Activated naive CD8-positive, alpha-beta T cell treated with anti-CD3 and anti-CD28 coated beads, Interleukin-2, amount 50 U/mL, for 16 hours (primary cell): ENCODE results near the gene ARHGAP15.

Source experiments
- DNase-seq: peaks from one replicate; pipeline ENCODE4 v3.0.0-alpha.2; 2020; ENCODE audit warnings: low read depth, low spot score

The ARHGAP15 gene

DNA sequence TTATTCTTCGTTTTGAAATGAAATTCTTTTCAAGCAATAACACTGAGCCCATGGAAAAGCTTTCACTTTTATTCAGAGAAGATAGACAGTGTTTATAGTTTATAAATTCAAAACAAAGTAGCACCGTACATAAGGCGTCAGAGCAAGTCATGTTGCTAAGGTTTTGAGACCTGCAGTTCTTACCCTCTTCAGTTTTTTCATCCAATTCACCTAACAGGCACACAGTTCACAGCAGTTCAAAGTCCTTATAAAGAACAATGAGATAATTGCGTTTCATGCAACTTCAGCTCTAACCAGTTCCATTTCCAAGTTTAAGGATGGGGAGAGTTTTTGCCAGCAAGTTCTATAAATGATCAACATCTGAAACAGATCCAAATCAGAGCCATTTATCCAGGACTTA, 96.7 kb downstream of the ARHGAP15 start:
- DNase-seq: no peak

DNA sequence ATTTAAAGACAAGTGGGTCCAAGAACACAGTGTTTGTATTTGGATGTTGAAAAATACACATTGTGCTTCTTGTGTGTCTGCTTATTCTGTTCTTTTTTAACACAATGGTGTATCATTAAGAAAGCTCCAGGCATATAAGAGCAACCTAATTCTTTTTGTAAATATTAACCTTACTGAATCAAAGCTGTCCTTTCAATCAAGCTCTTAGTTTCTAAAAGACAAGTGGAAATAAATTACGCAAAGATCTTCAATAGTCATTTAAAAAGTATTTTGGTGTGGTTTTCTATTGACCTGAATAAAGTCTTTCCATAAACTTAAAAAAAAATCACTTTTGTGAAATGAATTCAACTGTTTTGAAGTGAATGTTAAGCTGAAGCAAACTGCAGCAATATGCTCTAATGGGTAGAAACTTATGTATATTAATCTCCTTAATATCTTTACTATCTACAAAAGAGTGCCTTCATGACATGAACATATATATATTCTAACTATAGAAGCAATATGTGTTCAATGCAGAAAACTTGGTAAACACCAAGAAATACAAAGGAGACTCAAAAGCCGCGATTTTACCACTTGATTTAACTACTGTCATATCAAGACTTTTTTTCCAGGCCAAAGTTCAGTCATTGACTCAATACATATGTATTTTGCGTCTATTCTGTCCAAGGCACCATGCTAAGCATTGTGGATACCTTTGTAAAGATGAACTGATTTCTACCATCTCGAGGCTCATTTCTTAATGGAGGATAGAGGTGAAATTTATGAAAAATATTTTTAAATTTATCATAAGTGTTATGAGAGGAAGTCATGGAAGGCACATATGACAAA, 97.7 kb downstream of the ARHGAP15 start:
- DNase-seq: no peak

DNA sequence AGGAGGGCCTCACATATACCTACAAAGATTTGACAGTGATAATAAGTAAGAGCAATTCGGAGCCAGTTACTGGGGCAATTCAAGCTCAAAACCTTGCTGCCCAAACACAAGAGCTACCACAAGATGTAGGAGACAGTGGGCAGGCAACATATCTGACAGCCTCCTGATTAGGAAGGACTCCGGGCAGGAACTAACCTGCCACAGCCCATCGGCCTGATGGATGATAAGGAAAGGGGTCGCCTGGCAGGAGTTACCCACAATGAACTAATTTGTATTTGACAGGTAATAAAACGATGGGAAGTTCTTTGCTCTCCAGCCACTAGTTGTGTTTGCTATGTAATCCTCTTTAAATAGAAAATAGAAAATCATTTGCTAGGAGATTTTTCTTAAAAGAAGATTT, 100.2 kb downstream of the ARHGAP15 start:
- DNase-seq: no peak

DNA sequence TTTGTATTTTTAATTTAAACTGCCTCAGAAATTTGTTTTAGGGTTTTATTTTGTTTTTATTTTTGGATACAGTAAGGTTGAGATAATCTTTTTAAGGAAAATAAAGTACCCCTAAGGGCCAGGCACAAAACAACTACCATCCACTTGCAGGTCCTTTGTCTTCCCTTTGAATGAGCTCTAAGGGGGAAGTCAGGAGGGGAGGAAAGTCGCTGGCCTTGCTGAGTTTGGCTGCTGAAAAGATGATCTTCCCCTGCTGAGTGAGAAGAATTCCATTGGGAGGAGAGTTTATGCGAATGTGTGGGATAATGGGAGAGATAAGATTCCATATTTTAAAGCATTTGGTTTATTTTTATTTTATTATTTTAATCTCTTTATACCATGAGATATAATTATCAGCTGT, 100.7 kb downstream of the ARHGAP15 start:
- DNase-seq: no peak

DNA sequence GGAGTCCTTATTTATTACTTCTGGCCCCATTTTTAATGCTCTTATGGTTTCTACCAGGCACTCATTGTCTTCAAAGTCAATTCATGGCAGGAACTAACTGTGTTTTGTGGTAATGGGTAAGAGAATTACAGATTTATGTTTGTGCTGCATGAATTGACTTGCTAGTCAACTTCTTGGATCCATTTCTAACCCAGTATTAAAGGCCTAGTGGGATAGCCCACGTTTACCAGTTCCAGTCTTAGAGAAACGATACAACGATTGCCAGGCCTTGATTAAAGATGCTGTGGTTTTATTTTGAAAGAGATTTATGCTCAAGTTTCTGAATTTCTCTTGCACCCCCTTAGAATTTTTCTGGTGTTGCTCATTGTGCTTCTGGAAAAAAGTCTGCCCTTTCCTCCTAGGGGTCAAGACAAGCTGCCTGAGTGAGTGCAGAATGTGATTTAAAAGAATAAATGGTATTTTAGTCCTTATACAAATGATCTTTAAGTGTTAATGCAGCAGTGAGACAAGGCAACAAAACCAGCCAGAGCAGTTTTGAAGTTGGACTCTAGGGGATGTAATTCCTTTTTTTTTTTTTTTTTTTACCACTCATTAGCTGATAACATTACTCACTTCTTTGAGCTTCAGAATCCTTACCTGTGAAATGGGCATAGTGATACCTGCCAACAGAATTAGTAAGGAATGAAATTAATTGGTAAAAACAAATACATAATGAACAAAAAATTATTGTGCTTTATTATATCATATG, 101.5 kb downstream of the ARHGAP15 start:
- no peak for DNase-seq

DNA sequence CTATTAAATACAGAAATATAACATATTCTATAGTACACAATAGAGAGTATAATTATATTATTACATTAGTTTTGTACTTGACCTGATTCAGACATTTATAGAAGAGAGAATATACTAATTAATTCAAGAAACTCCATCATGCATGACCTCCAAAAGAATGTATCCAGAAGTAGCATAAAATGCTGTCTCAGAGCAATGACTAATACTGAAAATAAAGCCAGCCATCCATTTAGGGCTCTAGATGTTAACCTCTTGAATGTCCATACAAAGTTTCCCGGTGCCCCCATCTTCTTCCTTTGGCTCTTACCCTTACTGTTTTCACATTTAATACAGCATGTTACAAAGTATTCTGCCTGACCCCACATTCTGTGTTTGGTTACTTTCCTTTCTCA, 102.0 kb downstream of the ARHGAP15 start:
- DNase-seq: no peak

DNA sequence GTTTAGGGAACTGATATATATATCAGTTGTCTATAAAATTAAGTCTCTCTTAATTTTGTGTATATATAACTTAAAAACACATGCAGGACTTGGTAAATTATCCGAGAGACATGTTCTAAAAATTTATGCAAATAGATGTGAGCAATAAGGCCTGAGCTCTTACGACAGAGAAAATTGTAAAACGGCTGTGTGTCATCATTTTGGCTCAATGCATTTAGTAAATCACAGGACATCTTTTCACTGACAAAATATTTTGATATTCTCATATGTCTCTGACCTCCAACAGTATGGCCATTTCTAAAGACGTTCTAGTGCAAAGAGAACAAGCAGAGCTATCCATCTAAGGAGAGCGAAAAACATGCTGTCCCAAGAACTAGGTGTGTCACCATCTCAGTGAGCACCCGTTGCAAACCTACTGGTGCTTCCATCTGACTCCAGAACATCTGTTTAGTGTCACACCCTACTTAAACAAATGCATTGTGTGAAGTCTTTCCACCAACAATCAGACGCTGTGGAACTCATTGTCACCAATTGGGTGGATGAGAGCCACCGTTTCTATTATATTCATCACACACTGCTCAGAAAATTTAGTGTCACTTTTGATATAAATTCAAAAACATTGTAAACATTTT, 108.0 kb downstream of the ARHGAP15 start:
- DNase-seq: no peak

DNA sequence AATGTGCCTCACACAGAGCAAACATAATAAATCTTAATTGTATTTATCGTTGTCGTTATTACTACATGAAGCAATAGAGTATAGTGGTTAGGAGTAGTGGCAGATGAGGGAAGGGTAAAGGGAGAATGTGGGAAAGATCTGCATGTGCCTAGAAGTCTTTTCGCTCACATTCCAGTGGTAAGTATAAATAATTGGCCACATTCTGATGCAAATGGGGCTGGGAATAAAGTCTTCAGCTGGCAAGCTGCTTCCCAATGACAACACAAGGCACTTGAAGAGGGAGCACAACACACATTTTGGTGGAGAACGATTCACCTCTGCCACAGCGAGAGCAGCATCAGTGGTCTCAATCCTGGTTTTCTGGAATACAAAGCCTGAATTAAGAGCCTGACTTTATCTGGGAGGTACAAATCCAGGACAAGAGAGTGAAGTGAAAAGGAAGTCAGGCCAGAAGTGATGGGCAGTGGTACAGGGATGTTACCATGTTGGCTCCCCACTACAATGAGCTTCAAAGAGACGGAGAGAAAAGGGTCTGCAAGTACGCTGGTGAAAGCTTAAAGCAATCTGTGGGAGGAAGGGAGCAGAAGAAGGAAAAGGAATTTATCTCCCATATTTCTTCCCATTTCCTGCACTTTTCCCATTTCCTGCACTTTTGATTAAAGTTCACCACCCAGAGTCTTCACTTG, 112.3 kb downstream of the ARHGAP15 start:
- DNase-seq: no peak

DNA sequence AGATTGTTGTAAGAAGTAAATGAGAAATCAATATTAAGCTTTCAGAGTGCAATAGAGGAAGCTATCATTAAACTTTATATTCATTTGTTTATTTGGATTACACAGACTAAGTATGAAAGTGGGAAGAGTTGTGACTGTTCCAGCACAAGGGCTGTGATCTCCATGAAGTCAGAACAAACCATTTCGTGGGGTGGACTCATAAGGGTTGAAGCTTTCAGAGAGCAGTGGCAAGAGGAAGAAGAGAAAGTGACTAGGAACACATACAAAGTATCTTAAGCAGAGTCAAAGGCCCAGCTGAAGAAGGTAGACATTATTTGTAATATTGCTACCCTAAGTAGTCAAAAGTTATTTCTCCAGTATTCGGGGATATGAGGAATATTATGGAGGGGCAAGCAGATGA, 117.0 kb downstream of the ARHGAP15 start:
- no peak for DNase-seq

DNA sequence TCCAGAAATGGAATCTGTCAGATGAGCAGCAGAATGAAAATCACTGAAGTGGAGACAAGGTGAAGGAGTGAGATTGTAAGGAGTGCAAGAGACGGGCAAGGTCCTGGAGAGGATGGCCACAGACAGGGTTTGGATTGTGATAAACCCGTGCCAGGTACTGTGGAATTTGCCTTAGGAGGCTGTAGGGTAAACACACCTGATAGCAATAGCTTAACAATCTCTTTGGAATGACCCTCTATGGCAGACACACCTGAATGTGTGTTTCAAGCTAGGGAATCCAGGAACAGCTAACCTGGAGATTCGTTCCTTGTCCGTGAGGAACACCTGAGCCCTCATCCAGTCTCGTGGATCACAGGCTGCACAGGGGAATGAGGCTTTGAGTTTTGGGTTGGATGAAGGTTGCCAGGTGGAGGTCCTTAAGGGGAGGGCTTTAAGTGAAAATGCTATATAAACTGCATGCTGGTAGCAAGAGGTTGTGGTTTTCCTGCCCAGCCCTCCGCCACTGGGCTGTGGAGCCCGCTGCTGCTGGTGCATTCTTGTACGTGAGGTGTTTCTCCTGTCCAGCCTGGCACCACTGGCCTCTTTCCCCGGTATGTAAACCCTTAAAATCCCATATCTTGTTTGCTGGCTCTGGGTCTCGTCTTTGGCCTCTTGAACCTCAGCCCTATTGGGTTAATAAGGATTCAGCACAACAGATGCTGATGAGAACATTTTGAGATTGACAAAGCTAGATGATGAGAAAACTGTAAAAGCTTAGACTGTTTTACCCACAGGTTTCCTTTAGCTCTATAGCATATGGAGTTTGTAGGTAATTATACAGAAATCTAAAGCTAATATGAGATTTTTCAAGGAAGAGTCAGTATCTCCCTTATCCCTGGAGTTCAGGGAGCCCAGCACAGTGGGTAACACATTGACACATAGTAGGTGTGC, 117.9 kb downstream of the ARHGAP15 start:
- DNase-seq: no peak

DNA sequence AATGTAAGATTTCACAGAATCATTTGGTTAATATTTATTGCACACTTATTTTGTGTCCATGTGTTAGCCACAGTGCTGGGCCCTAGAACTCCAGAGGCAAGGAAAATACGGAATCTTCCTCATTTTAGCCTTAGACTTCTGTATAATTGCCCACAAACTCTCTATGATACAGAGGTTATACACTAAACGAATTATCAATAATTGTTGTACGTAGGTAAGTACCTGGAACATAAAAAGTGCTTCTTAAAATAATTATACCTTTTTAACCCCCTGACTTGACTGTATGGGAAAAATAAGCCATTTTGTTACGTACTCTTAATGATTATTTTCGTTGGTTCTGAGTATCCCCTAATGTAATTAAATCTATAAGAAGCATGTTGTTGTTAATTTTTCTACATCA, 119.4 kb downstream of the ARHGAP15 start:
- DNase-seq: no peak

DNA sequence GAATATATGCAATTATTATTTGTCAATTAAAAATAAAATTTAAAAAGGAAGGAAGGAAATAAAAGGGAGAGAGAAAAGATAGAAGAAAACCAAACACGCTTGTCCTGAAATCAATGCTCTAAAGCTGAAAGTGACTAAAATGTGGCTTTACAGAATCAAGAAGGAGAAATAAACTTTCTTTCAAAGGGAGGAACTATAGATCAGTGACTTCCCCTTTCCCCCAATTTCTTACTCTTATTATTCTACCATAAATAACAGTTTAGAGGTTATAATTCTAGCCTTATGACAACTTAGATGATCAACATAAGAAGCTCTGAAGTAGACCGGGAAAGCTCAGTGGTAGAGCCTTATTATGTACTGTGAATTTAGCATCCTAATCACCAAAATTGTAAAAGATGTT, 122.5 kb downstream of the ARHGAP15 start:
- DNase-seq: no peak

DNA sequence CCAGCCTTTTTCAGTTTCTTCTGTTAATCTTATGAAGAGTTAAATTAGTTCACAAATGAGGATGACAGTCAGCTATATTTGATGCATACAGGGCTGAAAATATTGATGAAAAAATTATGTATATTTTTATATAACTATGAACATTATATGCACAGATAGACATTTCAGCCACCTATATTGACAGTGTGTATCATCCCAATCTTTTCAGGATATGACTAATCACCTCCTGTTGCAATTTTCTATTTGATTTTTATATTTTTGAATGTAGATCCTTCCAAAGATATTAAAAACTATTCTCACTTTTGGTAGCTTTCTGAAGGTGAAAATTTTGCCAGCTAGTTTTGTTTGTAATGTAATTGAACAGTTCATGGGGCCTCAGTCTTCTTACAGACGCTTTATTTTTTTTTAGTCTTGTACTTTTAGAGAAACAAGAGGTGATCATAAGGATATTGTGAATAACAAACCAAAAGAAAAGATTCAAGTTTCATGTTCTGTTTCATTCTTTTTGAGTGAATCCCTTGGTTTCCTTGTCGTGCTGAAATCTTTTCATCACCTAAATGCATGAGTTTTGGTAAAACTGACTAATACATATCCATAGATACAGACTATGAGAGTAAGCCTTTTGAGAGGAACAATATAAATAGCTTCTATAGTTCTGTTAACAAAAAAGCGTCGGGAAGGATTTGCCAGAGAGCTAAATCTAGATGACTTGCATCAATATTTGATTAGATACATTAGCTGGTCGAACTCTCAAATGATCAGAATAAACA, 123.1 kb downstream of the ARHGAP15 start:
- no peak for DNase-seq

DNA sequence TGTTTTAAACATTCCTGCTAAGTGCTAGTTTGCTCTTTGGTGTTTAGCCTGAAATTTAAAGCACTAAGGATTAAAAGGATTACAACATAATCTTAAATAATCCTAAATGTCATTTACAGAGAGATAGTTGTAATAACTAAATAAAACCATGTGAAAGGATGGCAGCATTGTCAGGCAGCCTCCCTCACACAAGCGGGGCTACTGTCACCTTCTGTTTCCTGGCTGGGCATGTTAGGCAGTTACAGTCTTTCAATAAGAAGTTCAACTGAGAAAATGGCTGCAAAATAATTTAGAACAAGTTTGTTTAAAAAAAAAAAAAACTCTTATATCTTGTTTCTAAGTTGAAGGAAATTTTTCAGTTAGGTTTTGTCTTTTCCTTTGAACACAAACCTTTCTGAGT, 124.9 kb downstream of the ARHGAP15 start:
- DNase-seq: no peak

DNA sequence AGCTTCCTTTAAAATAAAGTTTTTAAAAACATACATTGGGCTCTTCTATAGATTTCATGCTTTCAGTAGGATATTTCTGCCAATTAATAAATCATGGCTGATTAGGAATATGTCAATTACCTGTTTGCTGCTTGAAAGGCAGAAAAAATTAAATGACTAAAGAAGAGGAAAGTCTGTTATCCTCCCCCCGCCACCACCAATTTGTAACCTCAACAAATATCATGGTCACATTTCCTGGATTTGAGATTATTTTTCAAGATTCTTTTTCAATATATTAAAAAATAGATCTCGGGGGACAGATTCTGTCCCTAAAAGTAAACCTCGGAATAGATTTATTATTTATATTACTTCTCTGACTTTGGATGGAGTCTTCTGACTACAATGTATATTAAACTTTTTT, 125.9 kb downstream of the ARHGAP15 start:
- DNase-seq: no peak

DNA sequence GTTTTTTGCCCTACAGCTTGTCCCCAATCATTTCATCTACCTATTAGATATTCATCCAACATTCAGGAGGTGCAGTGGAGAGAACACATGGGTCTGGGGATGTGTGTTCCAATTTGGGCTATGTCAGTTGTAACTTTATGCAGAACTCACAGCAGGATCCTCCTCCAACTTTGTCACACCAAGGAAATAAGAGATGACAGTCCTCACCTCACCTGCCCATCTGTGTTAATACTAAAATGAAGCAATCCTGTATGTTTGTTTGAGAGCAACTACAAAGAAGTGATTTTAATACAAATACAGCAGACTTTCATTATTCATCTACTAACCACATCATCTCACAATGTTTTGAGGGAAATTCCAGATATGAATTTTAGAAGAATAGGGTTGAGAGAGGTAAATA, 126.7 kb downstream of the ARHGAP15 start:
- no peak for DNase-seq

DNA sequence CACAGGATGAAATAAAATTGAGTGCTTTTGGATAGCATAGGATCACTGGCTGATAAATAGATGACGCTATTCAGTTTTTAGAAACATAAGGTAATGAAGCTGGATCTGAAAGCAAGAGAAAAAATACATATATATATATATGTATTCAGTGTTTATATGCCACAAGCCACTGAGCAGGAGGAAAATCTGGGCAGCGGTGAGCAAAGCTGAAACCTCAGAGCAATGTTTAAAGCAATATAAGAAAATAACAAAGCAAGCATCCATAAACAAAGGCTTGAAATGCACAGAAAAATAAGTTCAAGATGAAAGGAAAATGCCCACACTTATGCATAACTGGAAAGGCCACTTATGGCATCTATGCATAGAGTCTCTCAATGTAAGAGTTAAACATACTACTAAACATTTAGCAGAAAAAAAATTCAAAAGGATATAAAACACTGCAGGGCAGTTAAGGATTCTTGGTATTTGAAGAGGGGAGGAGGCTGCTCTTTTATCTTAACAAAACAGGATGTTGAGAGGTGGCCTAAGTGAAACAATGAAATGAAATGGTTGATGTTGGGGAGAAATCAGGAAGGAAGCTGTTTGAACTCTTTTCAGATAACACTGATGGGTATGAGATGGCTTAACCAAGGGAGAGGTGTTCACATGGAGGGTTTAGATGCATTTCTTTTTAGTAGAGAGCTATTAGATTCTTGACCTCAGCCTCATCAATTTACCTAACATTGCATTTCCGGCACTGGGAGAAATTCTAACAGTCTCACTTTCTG, 129.1 kb downstream of the ARHGAP15 start:
- DNase-seq: no peak

DNA sequence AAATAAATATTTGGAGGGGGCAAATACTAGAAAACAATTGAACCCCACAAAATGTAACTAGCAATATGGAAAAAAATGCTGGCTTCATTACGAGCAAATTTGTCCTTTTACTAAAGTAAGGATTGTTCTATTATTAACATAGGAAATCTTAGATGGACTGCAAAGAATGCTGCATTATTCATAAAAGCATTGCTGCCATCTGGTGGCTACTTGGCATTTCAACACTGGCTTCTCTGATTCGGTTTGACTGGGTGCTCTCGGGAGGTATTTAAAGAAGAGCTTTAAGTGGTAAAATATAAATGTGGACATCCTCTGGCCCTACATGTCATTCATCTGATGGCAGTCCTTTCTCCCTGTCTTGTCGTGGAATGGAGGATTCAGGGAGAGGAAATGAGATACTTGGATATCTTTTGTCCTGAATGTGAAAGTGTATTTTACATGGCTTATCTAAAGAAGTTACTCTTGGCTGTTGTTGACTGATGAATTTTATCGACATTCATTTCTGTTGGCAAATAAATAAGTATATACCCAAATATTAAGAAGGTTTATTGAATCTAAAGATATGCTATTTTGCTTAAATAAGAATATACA, 130.2 kb downstream of the ARHGAP15 start:
- DNase-seq: peak; percentile 35

DNA sequence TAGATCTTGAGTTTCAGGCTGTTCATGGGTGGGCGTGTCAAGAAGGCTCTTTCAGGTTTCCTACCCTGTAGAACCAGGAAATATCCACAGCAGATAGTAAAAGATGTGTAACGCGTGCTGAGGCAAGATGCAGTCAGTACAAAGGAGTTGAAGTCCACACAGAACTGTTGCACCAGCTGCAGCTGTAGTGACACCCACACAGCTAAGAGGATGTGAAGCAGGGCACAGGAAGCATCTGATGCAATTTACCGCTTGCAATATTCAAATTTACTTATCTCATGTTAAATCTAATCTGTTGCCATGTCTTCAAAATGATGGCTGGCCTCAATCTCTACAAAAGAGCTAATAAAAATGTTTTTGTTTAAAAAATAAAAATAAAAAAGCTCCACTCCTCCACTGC, 132.8 kb downstream of the ARHGAP15 start:
- DNase-seq: no peak
